Smooth muscle cell (in vitro differentiated cells): ENCODE results near the gene MGAT4C. TPM values are rescaled to one million over a fixed set of nuclear protein-coding genes. Genes with fewer than 3 reads are reported as not detected.

Source experiments
- DNase-seq: peaks from one replicate; lab custom pipeline; 2025; ENCODE audit not compliant: unreplicated experiment; lab: John Stamatoyannopoulos, UW
- H2AFZ ChIP-seq: fragments of 200-600 bp; sonication (generic); 2 replicates; pipeline ENCODE4 v1.6.0; 2016; ENCODE audit warnings: antibody characterized with exemption, low read depth, mild to moderate bottlenecking
- H3F3A ChIP-seq: fragments of 200-600 bp; sonication (generic); 2 replicates; pipeline ENCODE4 v1.6.0; 2017; ENCODE audit warnings: antibody characterized with exemption, low read depth
- H3K27ac ChIP-seq: fragments of 200-600 bp; sonication (generic); 2 replicates; pipeline ENCODE4 v1.5.1; 2016; ENCODE audit warnings: low read depth, mild to moderate bottlenecking
- H3K27me3 ChIP-seq: fragments of 200-600 bp; sonication (generic); 2 replicates; pipeline ENCODE4 v1.6.1; 2016; ENCODE audit warnings: low read depth, mild to moderate bottlenecking
- H3K36me3 ChIP-seq: fragments of 200-600 bp; sonication (generic); 2 replicates; pipeline ENCODE4 v1.5.1; 2016; ENCODE audit warnings: low read depth
- H3K4me1 ChIP-seq: fragments of 200-600 bp; sonication (generic); 2 replicates; pipeline ENCODE4 v1.5.1; 2016; ENCODE audit warnings: low read depth
- H3K4me2 ChIP-seq: fragments of 200-600 bp; sonication (generic); 2 replicates; pipeline ENCODE4 v1.6.0; 2016; ENCODE audit warnings: mild to moderate bottlenecking
- H3K4me3 ChIP-seq: fragments of 200-600 bp; sonication (generic); 2 replicates; pipeline ENCODE4 v1.5.1; 2016; ENCODE audit warnings: mild to moderate bottlenecking
- H3K79me2 ChIP-seq: fragments of 200-600 bp; sonication (generic); 2 replicates; pipeline ENCODE4 v1.6.0; 2016; ENCODE audit warnings: low read depth, mild to moderate bottlenecking
- H3K9ac ChIP-seq: fragments of 200-600 bp; sonication (generic); 2 replicates; pipeline ENCODE4 v1.6.0; 2016; ENCODE audit warnings: low read depth
- H3K9me3 ChIP-seq: fragments of 200-600 bp; sonication (generic); replicated peaks from 2 replicates; pipeline ENCODE4 v1.5.1; 2016; ENCODE audit warnings: low read depth
- H4K20me1 ChIP-seq: fragments of 200-600 bp; sonication (generic); 2 replicates; pipeline ENCODE4 v1.6.0; 2016; ENCODE audit warnings: low read depth
- CTCF ChIP-seq: fragments of 200-600 bp; sonication (generic); IDR thresholded peaks from 2 replicates; pipeline ENCODE4 v1.5.1; 2017; ENCODE audit warnings: borderline replicate concordance, mild to moderate bottlenecking, antibody characterized with exemption; ENCODE audit not compliant: insufficient read depth, poor library complexity, severe bottlenecking
- WGBS: methylation state at CpG from one replicate; pipeline ENCODE4 v1.1.7; 2016; ENCODE audit warnings: low lambda C conversion rate; 5-methylcytosine and 5-hydroxymethylcytosine counted together
- polyA plus RNA-seq: library from polyadenylated mRNA; unstranded; fragments of >200 nt; fragmentation: Nextera tagmentation; extraction: Ambion mirVana; gene quantifications from 2 replicates; pipeline ENCODE4 v1.2.1, GENCODE V29; 2016
- total RNA-seq: library from RNA; depleted of rRNA; stranded (reverse); fragments of >200 nt; gene quantifications from 2 replicates; pipeline ENCODE4 v1.2.3, GENCODE V29; 2014

Gene MGAT4C
- total and polyA plus RNA-seq, 2 experiments from 2014 or later, result 0.22 TPM; not detected in 1

- TF ChIP-seq CTCF, result no peak
- Histone ChIP-seq H3K4me3 (no peak overlapping the region), H3F3A (no peaks in the 10 kb centered on the region), H4K20me1 (no peaks in the 10 kb centered on the region), H3K27ac (no peak overlapping the region), H3K79me2 (no peaks in the 10 kb centered on the region), H3K36me3 (no peaks in the 10 kb centered on the region), H2AFZ (no peak overlapping the region), H3K9me3 (no peaks in the 10 kb centered on the region), H3K27me3 (no peaks in the 10 kb centered on the region), H3K4me2 (no peak overlapping the region), H3K4me1 (no peaks in the 10 kb centered on the region), H3K9ac (no peak overlapping the region)
- DNase-seq, result no peak
- WGBS, result 25% methylated on average over 1 of the region's 1 CpG
Measured at GRCh38 chr12:86196465-86196864, 59.7 kb downstream of the MGAT4C start.

DNA sequence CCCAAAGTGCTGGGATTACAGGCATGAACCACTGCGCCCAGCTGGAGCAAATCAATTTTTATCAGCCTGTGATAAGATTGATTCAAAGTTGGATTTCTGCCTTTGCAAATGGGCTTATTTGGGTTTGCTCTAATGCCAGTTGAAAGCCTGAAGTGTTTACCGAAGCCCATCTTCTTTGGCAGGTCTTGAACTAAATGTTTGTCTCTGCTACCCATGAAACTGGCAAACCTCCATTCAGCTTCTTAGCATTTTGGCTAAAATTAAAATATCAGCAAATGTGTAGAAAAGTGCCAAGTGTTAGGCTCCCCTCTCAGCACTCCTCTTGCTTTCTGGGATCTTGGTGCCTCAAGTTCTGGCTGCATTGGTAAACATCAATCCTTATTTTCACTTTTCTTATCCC, 61.5 kb downstream of the MGAT4C start:
- Histone ChIP-seq H3K27ac (no peak overlapping the region), H3K27me3 (no peaks in the 10 kb centered on the region), H3K4me1 (no peaks in the 10 kb centered on the region), H3F3A (no peaks in the 10 kb centered on the region), H3K79me2 (no peaks in the 10 kb centered on the region), H3K36me3 (no peaks in the 10 kb centered on the region), H3K4me2 (no peak overlapping the region), H4K20me1 (no peaks in the 10 kb centered on the region), H3K9me3 (no peaks in the 10 kb centered on the region), H3K4me3 (no peak overlapping the region), H2AFZ (no peak overlapping the region), H3K9ac (no peak overlapping the region)
- TF ChIP-seq CTCF, result no peak
- DNase-seq, result no peak
- WGBS, result 97% methylated on average over 2 of the region's 2 CpGs

DNA sequence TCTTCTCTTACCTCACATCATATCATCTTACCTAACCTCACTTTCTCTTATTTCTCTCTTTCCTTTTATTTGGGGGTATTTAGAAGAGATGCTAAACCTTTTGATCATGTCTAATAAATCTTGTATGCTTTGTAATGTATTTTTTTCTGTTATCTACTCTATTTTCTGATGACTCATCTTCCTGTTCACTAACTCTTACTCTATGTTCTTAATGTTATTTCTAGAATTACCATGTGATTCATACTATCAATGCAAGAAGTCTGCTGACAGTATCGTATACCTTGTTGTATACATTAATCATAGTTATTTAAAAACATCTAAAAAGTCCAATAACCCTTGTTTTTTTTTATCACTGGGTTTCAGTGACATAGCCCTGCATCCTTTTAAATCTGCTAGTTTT, 62.3 kb downstream of the MGAT4C start:
- no peaks in the 10 kb centered on the region for H4K20me1 ChIP-seq
- no peaks in the 10 kb centered on the region for H3K36me3 ChIP-seq
- H3K4me3 ChIP-seq, result no peak overlapping the region
- no peaks in the 10 kb centered on the region for H3K27me3 ChIP-seq
- no peak for TF ChIP-seq CTCF
- H3K4me1 ChIP-seq, result no peaks in the 10 kb centered on the region
- no peaks in the 10 kb centered on the region for H3F3A ChIP-seq
- H3K4me2 ChIP-seq, result no peak overlapping the region
- no peak overlapping the region for H3K9ac ChIP-seq
- 68% methylated on average over 1 of the region's 1 CpG for WGBS
- no peaks in the 10 kb centered on the region for H3K9me3 ChIP-seq
- H3K27ac ChIP-seq, result no peak overlapping the region
- no peak overlapping the region for H2AFZ ChIP-seq
- DNase-seq, result no peak
- no peaks in the 10 kb centered on the region for H3K79me2 ChIP-seq

DNA sequence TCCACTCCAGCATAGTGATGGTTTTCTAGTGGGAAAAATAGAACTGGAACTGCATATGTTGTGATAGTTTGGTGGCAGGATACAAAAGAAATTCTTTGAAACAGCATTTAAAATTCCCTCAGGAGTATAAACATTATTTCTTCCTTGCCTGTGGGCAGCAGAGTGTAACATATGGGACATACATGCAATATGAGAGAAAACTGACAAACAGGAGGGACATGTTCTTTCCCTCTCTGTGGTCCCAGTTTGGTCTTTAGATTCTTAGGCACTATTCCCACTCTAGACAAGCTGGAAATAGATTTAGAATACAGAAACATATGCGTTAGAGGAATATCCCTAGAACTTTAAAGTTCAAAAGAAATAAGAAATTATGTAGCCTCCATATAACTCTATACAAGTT, 68.0 kb downstream of the MGAT4C start:
- H3F3A ChIP-seq, result no peaks in the 10 kb centered on the region
- H4K20me1 ChIP-seq, result no peaks in the 10 kb centered on the region
- no peak overlapping the region for H3K9ac ChIP-seq
- H3K4me3 ChIP-seq, result no peak overlapping the region
- no peak overlapping the region for H3K27ac ChIP-seq
- no peaks in the 10 kb centered on the region for H3K27me3 ChIP-seq
- peak overlapping the region; percentile 8 for H2AFZ ChIP-seq
- no peak for DNase-seq
- H3K36me3 ChIP-seq, result no peaks in the 10 kb centered on the region
- H3K9me3 ChIP-seq, result no peaks in the 10 kb centered on the region
- H3K4me2 ChIP-seq, result no peak overlapping the region
- H3K79me2 ChIP-seq, result no peaks in the 10 kb centered on the region
- no peak for TF ChIP-seq CTCF
- WGBS, result 95% methylated on average over 1 of the region's 1 CpG
- no peaks in the 10 kb centered on the region for H3K4me1 ChIP-seq
